ENCODE results near the gene DTX3L. TPM values are rescaled to one million over a fixed set of nuclear protein-coding genes. Genes with fewer than 3 reads are reported as not detected.

The DTX3L gene
- total RNA-seq, 1 donor from 2014 or later: 17.3 TPM

- DNase-seq (ENCODE audit: extremely low spot score, unreplicated experiment): no peak
- Mint-ChIP-seq H3K4me3 (no peak overlapping the region), H3K27me3 (no peaks in the 10 kb centered on the region), H3K36me3 (peaks cover 4% of the 10 kb centered on the region), H3K27ac (no peak overlapping the region), H3K4me1 (ENCODE audit: unreplicated experiment) (no peaks in the 10 kb centered on the region), H3K9me3 (no peaks in the 10 kb centered on the region)
- no peak for TF ChIP-seq CTCF (conservative IDR thresholded peaks at IDR 0.05)
Observed at GRCh38 chr3:122548619-122549018, 15.5 kb upstream of the DTX3L start.

GRCh38 chr3:122553171-122553570, 11.0 kb upstream of the DTX3L start:
- Mint-ChIP-seq H3K4me1 (ENCODE audit: unreplicated experiment) (peaks cover 4% of the 10 kb centered on the region), H3K27ac (no peak overlapping the region), H3K36me3 (peaks cover 4% of the 10 kb centered on the region), H3K9me3 (no peaks in the 10 kb centered on the region), H3K27me3 (no peaks in the 10 kb centered on the region), H3K4me3 (no peak overlapping the region)
- no peak for TF ChIP-seq CTCF (conservative IDR thresholded peaks at IDR 0.05)
- no peak for DNase-seq (ENCODE audit: extremely low spot score, unreplicated experiment)

- peak overlapping the region; percentile 60 for H3K27ac Mint-ChIP-seq
- peaks cover 4% of the 10 kb centered on the region for H3K4me1 Mint-ChIP-seq (ENCODE audit: unreplicated experiment)
- H3K9me3 Mint-ChIP-seq: no peaks in the 10 kb centered on the region
- H3K27me3 Mint-ChIP-seq: no peaks in the 10 kb centered on the region
- H3K36me3 Mint-ChIP-seq: peaks cover 4% of the 10 kb centered on the region
- TF ChIP-seq CTCF (conservative IDR thresholded peaks at IDR 0.05): no peak
- DNase-seq (ENCODE audit: extremely low spot score, unreplicated experiment): no peak
- H3K4me3 Mint-ChIP-seq: no peak overlapping the region
Observed at GRCh38 chr3:122555275-122556071, 8.7 kb upstream of the DTX3L start.

- H3K27me3 Mint-ChIP-seq: no peaks in the 10 kb centered on the region
- peaks cover 4% of the 10 kb centered on the region for H3K36me3 Mint-ChIP-seq
- DNase-seq (ENCODE audit: extremely low spot score, unreplicated experiment): no peak
- no peaks in the 10 kb centered on the region for H3K9me3 Mint-ChIP-seq
- no peak for TF ChIP-seq CTCF (conservative IDR thresholded peaks at IDR 0.05)
- peaks cover 4% of the 10 kb centered on the region for H3K4me1 Mint-ChIP-seq (ENCODE audit: unreplicated experiment)
- no peak overlapping the region for H3K4me3 Mint-ChIP-seq
- H3K27ac Mint-ChIP-seq: no peak overlapping the region
Observed at GRCh38 chr3:122557356-122557755, 6.8 kb upstream of the DTX3L start.

- Mint-ChIP-seq H3K27me3 (peaks cover 2% of the 10 kb centered on the region), H3K9me3 (no peaks in the 10 kb centered on the region), H3K4me1 (ENCODE audit: unreplicated experiment) (peaks cover 6% of the 10 kb centered on the region), H3K36me3 (no peaks in the 10 kb centered on the region), H3K27ac (no peak overlapping the region), H3K4me3 (no peak overlapping the region)
- DNase-seq (ENCODE audit: extremely low spot score, unreplicated experiment): no peak
- TF ChIP-seq CTCF (conservative IDR thresholded peaks at IDR 0.05): no peak
Observed at GRCh38 chr3:122558605-122559004, 5.5 kb upstream of the DTX3L start.

Data from type B pancreatic cell (in vitro differentiated cells).